ENCODE results near the gene TCP1. TPM values are rescaled to one million over a fixed set of nuclear protein-coding genes. Genes with fewer than 3 reads are reported as not detected.

The TCP1 gene
- total and polyA plus RNA-seq, 9 of the 15 experiments (the other 6 are each of a cell fraction or from before 2014, with no cell fraction given), result 331 to 801 (median 645) TPM

DNA sequence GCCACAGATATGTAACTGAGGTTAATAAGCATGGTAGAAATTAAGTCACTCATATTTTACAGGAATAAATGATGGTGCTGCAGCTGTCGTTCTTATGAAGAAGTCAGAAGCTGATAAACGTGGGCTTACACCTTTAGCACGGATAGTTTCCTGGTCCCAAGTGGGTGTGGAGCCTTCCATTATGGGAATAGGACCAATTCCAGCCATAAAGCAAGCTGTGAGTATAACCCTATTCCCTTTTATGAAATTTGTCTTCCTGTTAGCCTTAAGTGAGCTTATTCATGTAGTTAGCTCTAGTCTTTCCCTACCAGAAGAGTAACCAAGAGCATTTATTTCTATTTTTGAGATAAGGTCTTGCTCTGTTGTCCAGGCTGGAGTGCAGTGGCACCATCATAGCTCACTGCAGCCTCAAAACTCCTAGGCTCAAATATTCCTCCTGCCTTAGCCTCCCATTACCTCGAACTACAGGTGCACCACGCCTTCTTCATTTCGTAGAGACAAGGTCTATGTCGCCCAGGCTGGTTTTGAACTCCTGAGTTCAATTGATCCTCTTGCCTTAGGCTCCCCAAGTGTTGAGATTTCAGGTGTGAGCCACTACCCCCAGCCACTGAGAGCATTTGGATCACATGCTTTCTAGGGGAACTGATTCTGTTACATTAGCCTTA lies 12.0 kb downstream of the TCP1 start (continued):
- no peak for TF ChIP-seq HNRNPUL1 (IDR thresholded peaks at IDR 0.05; ENCODE audit: low read length)
- peak; percentile 76 for TF ChIP-seq POLR2A (conservative IDR thresholded peaks at IDR 0.05)
- TF ChIP-seq, protein P1, sequence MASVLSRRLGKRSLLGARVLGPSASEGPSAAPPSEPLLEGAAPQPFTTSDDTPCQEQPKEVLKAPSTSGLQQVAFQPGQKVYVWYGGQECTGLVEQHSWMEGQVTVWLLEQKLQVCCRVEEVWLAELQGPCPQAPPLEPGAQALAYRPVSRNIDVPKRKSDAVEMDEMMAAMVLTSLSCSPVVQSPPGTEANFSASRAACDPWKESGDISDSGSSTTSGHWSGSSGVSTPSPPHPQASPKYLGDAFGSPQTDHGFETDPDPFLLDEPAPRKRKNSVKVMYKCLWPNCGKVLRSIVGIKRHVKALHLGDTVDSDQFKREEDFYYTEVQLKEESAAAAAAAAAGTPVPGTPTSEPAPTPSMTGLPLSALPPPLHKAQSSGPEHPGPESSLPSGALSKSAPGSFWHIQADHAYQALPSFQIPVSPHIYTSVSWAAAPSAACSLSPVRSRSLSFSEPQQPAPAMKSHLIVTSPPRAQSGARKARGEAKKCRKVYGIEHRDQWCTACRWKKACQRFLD (CRISPR knock-in tag; IDR thresholded peaks at IDR 0.05), result no peak
- TF ChIP-seq, protein P2, sequence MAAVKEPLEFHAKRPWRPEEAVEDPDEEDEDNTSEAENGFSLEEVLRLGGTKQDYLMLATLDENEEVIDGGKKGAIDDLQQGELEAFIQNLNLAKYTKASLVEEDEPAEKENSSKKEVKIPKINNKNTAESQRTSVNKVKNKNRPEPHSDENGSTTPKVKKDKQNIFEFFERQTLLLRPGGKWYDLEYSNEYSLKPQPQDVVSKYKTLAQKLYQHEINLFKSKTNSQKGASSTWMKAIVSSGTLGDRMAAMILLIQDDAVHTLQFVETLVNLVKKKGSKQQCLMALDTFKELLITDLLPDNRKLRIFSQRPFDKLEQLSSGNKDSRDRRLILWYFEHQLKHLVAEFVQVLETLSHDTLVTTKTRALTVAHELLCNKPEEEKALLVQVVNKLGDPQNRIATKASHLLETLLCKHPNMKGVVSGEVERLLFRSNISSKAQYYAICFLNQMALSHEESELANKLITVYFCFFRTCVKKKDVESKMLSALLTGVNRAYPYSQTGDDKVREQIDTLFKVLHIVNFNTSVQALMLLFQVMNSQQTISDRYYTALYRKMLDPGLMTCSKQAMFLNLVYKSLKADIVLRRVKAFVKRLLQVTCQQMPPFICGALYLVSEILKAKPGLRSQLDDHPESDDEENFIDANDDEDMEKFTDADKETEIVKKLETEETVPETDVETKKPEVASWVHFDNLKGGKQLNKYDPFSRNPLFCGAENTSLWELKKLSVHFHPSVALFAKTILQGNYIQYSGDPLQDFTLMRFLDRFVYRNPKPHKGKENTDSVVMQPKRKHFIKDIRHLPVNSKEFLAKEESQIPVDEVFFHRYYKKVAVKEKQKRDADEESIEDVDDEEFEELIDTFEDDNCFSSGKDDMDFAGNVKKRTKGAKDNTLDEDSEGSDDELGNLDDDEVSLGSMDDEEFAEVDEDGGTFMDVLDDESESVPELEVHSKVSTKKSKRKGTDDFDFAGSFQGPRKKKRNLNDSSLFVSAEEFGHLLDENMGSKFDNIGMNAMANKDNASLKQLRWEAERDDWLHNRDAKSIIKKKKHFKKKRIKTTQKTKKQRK (IDR thresholded peaks at IDR 0.05; ENCODE audit: borderline replicate concordance, low read depth, low read length), result no peak
- TF ChIP-seq TEAD4 (IDR thresholded peaks at IDR 0.05; ENCODE audit: low read length), result no peak
- no peak for TF ChIP-seq TEAD4 (CRISPR knock-in tag; IDR thresholded peaks at IDR 0.05; ENCODE audit: borderline replicate concordance)
- 0 out of 2 replicates have a peak, but pooled peaks have one; percentile 22 for TF ChIP-seq ZNF121 (CRISPR knock-in tag; conservative IDR thresholded peaks at IDR 0.05)
- 0 out of 2 replicates have a peak, but pooled peaks have one; percentile 12 for TF ChIP-seq KHSRP (IDR thresholded peaks at IDR 0.05)
- TF ChIP-seq THRAP3 (IDR thresholded peaks at IDR 0.05; ENCODE audit: borderline replicate concordance), result no peak
- no peak for TF ChIP-seq RBM39 (optimal IDR thresholded peaks at IDR 0.05; ENCODE audit: low read depth, low read length)
- TF ChIP-seq ZNF830 (CRISPR knock-in tag; IDR thresholded peaks at IDR 0.05), result no peak
- peak; percentile 74 for TF ChIP-seq SUPT5H (IDR thresholded peaks at IDR 0.05)
- peak; percentile 40; the same call in 1 of the 2 replicates for TF ChIP-seq PML (IDR thresholded peaks at IDR 0.05; ENCODE audit: low read length)
- TF ChIP-seq, protein P3, sequence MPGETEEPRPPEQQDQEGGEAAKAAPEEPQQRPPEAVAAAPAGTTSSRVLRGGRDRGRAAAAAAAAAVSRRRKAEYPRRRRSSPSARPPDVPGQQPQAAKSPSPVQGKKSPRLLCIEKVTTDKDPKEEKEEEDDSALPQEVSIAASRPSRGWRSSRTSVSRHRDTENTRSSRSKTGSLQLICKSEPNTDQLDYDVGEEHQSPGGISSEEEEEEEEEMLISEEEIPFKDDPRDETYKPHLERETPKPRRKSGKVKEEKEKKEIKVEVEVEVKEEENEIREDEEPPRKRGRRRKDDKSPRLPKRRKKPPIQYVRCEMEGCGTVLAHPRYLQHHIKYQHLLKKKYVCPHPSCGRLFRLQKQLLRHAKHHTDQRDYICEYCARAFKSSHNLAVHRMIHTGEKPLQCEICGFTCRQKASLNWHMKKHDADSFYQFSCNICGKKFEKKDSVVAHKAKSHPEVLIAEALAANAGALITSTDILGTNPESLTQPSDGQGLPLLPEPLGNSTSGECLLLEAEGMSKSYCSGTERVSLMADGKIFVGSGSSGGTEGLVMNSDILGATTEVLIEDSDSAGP (CRISPR knock-in tag; IDR thresholded peaks at IDR 0.05), result no peak
- peak; percentile 53; the same call in 1 of the 2 replicates for TF ChIP-seq POLR2AphosphoS2 (IDR thresholded peaks at IDR 0.05; ENCODE audit: low read length)
- no peak for TF ChIP-seq NFRKB (IDR thresholded peaks at IDR 0.05; ENCODE audit: low read depth)
- no peak for TF ChIP-seq KAT8 (IDR thresholded peaks at IDR 0.05; ENCODE audit: low read depth)
- TF ChIP-seq PRPF4 (IDR thresholded peaks at IDR 0.05; ENCODE audit: insufficient read depth, low read depth, low read length, poor library complexity, severe bottlenecking), result no peak
- no peak for TF ChIP-seq RBM17 (IDR thresholded peaks at IDR 0.05; ENCODE audit: borderline replicate concordance, low read depth, low read length)
- no peak for TF ChIP-seq ATF1 (CRISPR knock-in tag; IDR thresholded peaks at IDR 0.05)
- TF ChIP-seq ATF1 (tag; IDR thresholded peaks at IDR 0.05), result no peak

Data from K562 (cell line).